HEK293 (cell line): ENCODE results near the gene PDZD2.

Experiments used
- CTCF ChIP-seq: fragments of 450-650 bp; formaldehyde crosslinking; IDR thresholded peaks from 2 replicates; pipeline ENCODE4 v1.5.1; 2016; ENCODE audit warnings: missing biosample characterization, missing genetic modification characterization
- ZFP3 ChIP-seq: fragments of 450-650 bp; formaldehyde crosslinking; IDR thresholded peaks from 2 replicates; pipeline ENCODE4 v1.5.1; 2016; ENCODE audit warnings: low read depth, missing biosample characterization, missing genetic modification characterization
- ZNF530 ChIP-seq: fragments of 450-650 bp; formaldehyde crosslinking; IDR thresholded peaks from 2 replicates; pipeline ENCODE4 v1.5.1; 2016; ENCODE audit warnings: low read depth, missing biosample characterization, missing genetic modification characterization
- ZNF600 ChIP-seq: fragments of 450-650 bp; formaldehyde crosslinking; IDR thresholded peaks from 2 replicates; pipeline ENCODE4 v1.5.1; 2016; ENCODE audit warnings: missing biosample characterization, missing genetic modification characterization
- ZNF692 ChIP-seq: fragments of 450-650 bp; formaldehyde crosslinking; IDR thresholded peaks from 2 replicates; pipeline ENCODE4 v1.5.1; 2016; ENCODE audit warnings: missing biosample characterization, missing genetic modification characterization

GRCh38 chr5:31860278-31860677 is 221.3 kb downstream of the PDZD2 start:
- TF ChIP-seq ZNF530 (tag by site-specific recombination), result no peak
- no peak for TF ChIP-seq ZFP3
- no peak for TF ChIP-seq CTCF (tag by site-specific recombination)
- no peak for TF ChIP-seq ZNF600
- no peak for TF ChIP-seq ZNF692 (tag by site-specific recombination)
